SK-N-SH (cell line): ENCODE measurements around the gene DUSP10. TPM values are rescaled to one million over a fixed set of nuclear protein-coding genes. Genes with fewer than 3 reads are reported as not detected.

Experiments
- CTCF ChIA-PET: fragments of 300-600, 350-600 bp; formaldehyde crosslinking; extraction: SDS; loops from one replicate; lab custom pipeline; 2021; lab: Yijun Ruan, JAX
- POLR2A ChIA-PET: fragments of 350-600 bp; sonication (Branson Sonifier 250); formaldehyde crosslinking; extraction: SDS; loops from one replicate; lab custom pipeline; 2020; ENCODE audit warnings: antibody characterized with exemption, inconsistent platforms; lab: Yijun Ruan, JAX
- DNase-seq: peaks from one replicate; pipeline ENCODE4 v3.0.0; 2012
- H2AFZ ChIP-seq: fragments of 200-600 bp; sonication (generic); 2 replicates; pipeline ENCODE4 v1.8.1; 2016; ENCODE audit warnings: antibody characterized with exemption, mild to moderate bottlenecking, low read depth
- H3F3A ChIP-seq: fragments of 200-600 bp; sonication (generic); replicated peaks from 2 replicates; pipeline ENCODE3; 2016; ENCODE audit warnings: antibody characterized with exemption, mild to moderate bottlenecking; ENCODE audit not compliant: insufficient read depth
- H3K27ac ChIP-seq, 2 experiments: fragments of 200-500 bp in 1 of 2; fragments of 200-600 bp in 1 of 2; sonication (Bioruptor generic) in 1 of 2; sonication (generic), shearing (Covaris generic) in 1 of 2; 2 replicates each; pipeline versions ENCODE4 v1.5.1 to v1.6.1; 2014 to 2016; ENCODE audit warnings: low read depth in 2 of 2, inconsistent platforms in 1 of 2, low read length in 1 of 2, mild to moderate bottlenecking in 1 of 2, mixed read lengths in 1 of 2
- H3K27me3 ChIP-seq: fragments of 200-600 bp; sonication (generic), shearing (Covaris generic); 2 replicates; pipeline ENCODE4 v1.6.1; 2016; ENCODE audit warnings: mixed run types; ENCODE audit not compliant: insufficient read depth
- H3K36me3 ChIP-seq, 2 experiments: fragments of 200-500 bp in 1 of 2; fragments of 200-600 bp in 1 of 2; sonication (Bioruptor generic) in 1 of 2; sonication (generic) in 1 of 2; replicated peaks in 1 of 2; 2 replicates each; pipeline versions ENCODE3 to v1.5.1; 2014 to 2016; ENCODE audit warnings: low read length in 1 of 2, mild to moderate bottlenecking in 1 of 2; ENCODE audit not compliant: insufficient read depth in 2 of 2, control insufficient read depth in 1 of 2
- H3K4me1 ChIP-seq, 2 experiments: fragments of 200-500 bp in 1 of 2; fragments of 200-600 bp in 1 of 2; sonication (Bioruptor generic) in 1 of 2; sonication (generic), shearing (Covaris generic) in 1 of 2; 2 replicates each; pipeline versions ENCODE4 v1.5.1 to v1.6.1; 2014 to 2016; ENCODE audit warnings: low read depth in 1 of 2, low read length in 1 of 2, mixed run types in 1 of 2; ENCODE audit not compliant: insufficient read depth in 2 of 2, control insufficient read depth in 1 of 2
- H3K4me2 ChIP-seq: fragments of 200-600 bp; sonication (generic), shearing (Covaris generic); 2 replicates; pipeline ENCODE4 v1.6.1; 2017; ENCODE audit warnings: mixed run types
- H3K4me3 ChIP-seq, 2 experiments: fragments of 200-500 bp in 1 of 2; fragments of 200-600 bp in 1 of 2; sonication (Bioruptor generic) in 1 of 2; sonication (generic), shearing (Covaris generic) in 1 of 2; 2 replicates each; pipeline versions ENCODE4 v1.5.1 to v1.8.1; 2014 to 2016; ENCODE audit warnings: low read depth in 2 of 2, inconsistent platforms in 1 of 2, low read length in 1 of 2, mild to moderate bottlenecking in 1 of 2, mixed read lengths in 1 of 2, moderate library complexity in 1 of 2
- H3K79me2 ChIP-seq: fragments of 200-600 bp; sonication (generic); 2 replicates; pipeline ENCODE4 v1.8.1; 2017; ENCODE audit warnings: mild to moderate bottlenecking; ENCODE audit not compliant: insufficient read depth
- H3K9ac ChIP-seq: fragments of 200-600 bp; sonication (generic); 2 replicates; pipeline ENCODE4 v1.6.1; 2017; ENCODE audit warnings: mixed run types
- H3K9me2 ChIP-seq: fragments of 200-600 bp; sonication (generic); 2 replicates; pipeline ENCODE4 v1.6.1; 2017; ENCODE audit warnings: mixed run types
- H3K9me3 ChIP-seq: fragments of 200-600 bp; sonication (generic); 2 replicates; pipeline ENCODE4 v1.6.1; 2017; ENCODE audit warnings: mixed run types, mild to moderate bottlenecking, moderate library complexity
- H4K20me1 ChIP-seq: fragments of 200-600 bp; sonication (generic); 2 replicates; pipeline ENCODE4 v1.6.1; 2017; ENCODE audit warnings: mild to moderate bottlenecking, mixed run types; ENCODE audit not compliant: insufficient read depth
- CTCF ChIP-seq: fragments of 200-600 bp; sonication (generic); IDR thresholded peaks from 2 replicates; pipeline ENCODE4 v1.6.1; 2017; ENCODE audit warnings: antibody characterized with exemption, mild to moderate bottlenecking, moderate library complexity
- EP300 ChIP-seq, 2 experiments: IDR thresholded peaks; 2 replicates each; pipeline versions ENCODE4 v1.4.0 to v1.6.1; 2012; ENCODE audit warnings: borderline replicate concordance in 1 of 2, low read depth in 1 of 2, low read length in 1 of 2
- GABPA ChIP-seq: IDR thresholded peaks from 2 replicates; pipeline ENCODE4 v1.4.0; 2012; ENCODE audit warnings: low read depth, mild to moderate bottlenecking
- MAX ChIP-seq: IDR thresholded peaks from 2 replicates; pipeline ENCODE4 v1.4.0; 2012; ENCODE audit warnings: low read depth
- MXI1 ChIP-seq: IDR thresholded peaks from 2 replicates; pipeline ENCODE4 v1.6.1; 2012; ENCODE audit warnings: mild to moderate bottlenecking, low read depth, low read length, improper control_type of control experiment
- NRF1 ChIP-seq: IDR thresholded peaks from 2 replicates; pipeline ENCODE4 v1.6.1; 2012; ENCODE audit warnings: low read depth, mild to moderate bottlenecking, low read length
- PBX3 ChIP-seq: IDR thresholded peaks from 2 replicates; pipeline ENCODE4; 2012
- POLR2AphosphoS5 ChIP-seq: IDR thresholded peaks from 2 replicates; pipeline ENCODE4 v1.6.1; 2012; ENCODE audit warnings: low read depth, low read length
- RCOR1 ChIP-seq: fragments of 150-350 bp; IDR thresholded peaks from 2 replicates; pipeline ENCODE4 v1.6.1; 2017; ENCODE audit warnings: antibody characterized with exemption, low read length
- RFX5 ChIP-seq: IDR thresholded peaks from 2 replicates; pipeline ENCODE4 v1.6.1; 2012; ENCODE audit warnings: mild to moderate bottlenecking, improper control_type of control experiment, low read length
- SMC3 ChIP-seq: IDR thresholded peaks from 2 replicates; pipeline ENCODE4 v1.6.1; 2012; ENCODE audit warnings: low read depth, low read length, improper control_type of control experiment
- TCF12 ChIP-seq: IDR thresholded peaks from 2 replicates; pipeline ENCODE4 v1.4.0; 2012
- YY1 ChIP-seq: IDR thresholded peaks from 2 replicates; pipeline ENCODE4 v1.4.0; 2012; ENCODE audit warnings: low read depth, mild to moderate bottlenecking
- ZBTB33 ChIP-seq: IDR thresholded peaks from 2 replicates; pipeline ENCODE4 v1.4.0; 2012; ENCODE audit warnings: low read depth, borderline replicate concordance
- WGBS: methylation state at CpG from one replicate; pipeline ENCODE4 v1.1.6; 2017; ENCODE audit warnings: low lambda C conversion rate; 5-methylcytosine and 5-hydroxymethylcytosine counted together
- polyA plus RNA-seq, 3 experiments: library from polyadenylated mRNA; depleted of rRNA; stranded (reverse); fragments of >200 nt; gene quantifications; 2 replicates each; pipeline ENCODE4 v1.2.3, GENCODE V29; 2012

Gene DUSP10
- polyA plus RNA-seq, 1 of the 3 experiments (the other 2 are of a cell fraction): 6.4 TPM

GRCh38 chr1:221698579-221699349 is 43.1 kb downstream of the DUSP10 start:
- Histone ChIP-seq H3F3A (no peaks in the 10 kb centered on the region), H3K9me2 (no peaks in the 10 kb centered on the region), H3K4me3 (no peak overlapping the region), H3K79me2 (no peaks in the 10 kb centered on the region), H3K4me1 (peaks cover 8 to 10% of the 10 kb centered on the region in 2 experiments; a peak in 2 of 4 replicates), H3K27ac (no peak overlapping the region; a peak in 1 of 4 replicates), H3K36me3 (peaks cover 0 to 21% of the 10 kb centered on the region in 2 experiments), H3K4me2 (no peak overlapping the region), H4K20me1 (no peaks in the 10 kb centered on the region), H2AFZ (no peak overlapping the region), H3K9ac (no peak overlapping the region), H3K9me3 (no peaks in the 10 kb centered on the region), H3K27me3 (no peaks in the 10 kb centered on the region)
- ChIA-PET CTCF (interaction anchor here (1.3 kb wide), 2 partner anchors 9 to 10 kb away, joined by 4 to 5 read pairs; no protein-coding TSS in a partner anchor), POLR2A (no interaction called here)
- no peak for TF ChIP-seq MXI1
- TF ChIP-seq SMC3: no peak
- no peak for TF ChIP-seq EP300 (IDR thresholded peaks at IDR 0.05; ENCODE audit: borderline replicate concordance in 1 of 2, low read depth in 1 of 2, low read length in 1 of 2)
- 98% methylated on average over 4 of the region's 4 CpGs for WGBS
- DNase-seq: no peak

- Histone ChIP-seq H2AFZ (no peak overlapping the region), H3K4me1 (peaks cover 8 to 10% of the 10 kb centered on the region in 2 experiments; a peak in 2 of 4 replicates), H3K4me2 (no peak overlapping the region), H3F3A (no peaks in the 10 kb centered on the region), H3K36me3 (peaks cover 0 to 13% of the 10 kb centered on the region in 2 experiments), H3K79me2 (no peaks in the 10 kb centered on the region), H3K27me3 (no peaks in the 10 kb centered on the region), H3K9me2 (no peaks in the 10 kb centered on the region), H3K9ac (no peak overlapping the region), H3K4me3 (no peak overlapping the region), H4K20me1 (no peaks in the 10 kb centered on the region), H3K9me3 (no peaks in the 10 kb centered on the region), H3K27ac (no peak overlapping the region)
- WGBS: 73% methylated on average over 2 of the region's 3 CpGs
- no peak for TF ChIP-seq GABPA
- POLR2A ChIA-PET: no interaction called here
- DNase-seq: no peak
- CTCF ChIA-PET: interaction anchor here (1.3 kb wide), 1 partner anchor 11 kb away, joined by 4 read pairs; no protein-coding TSS in a partner anchor
These were observed 43.9 kb downstream of the DUSP10 start for GRCh38 chr1:221697923-221698425.

GRCh38 chr1:221696718-221697461 is 45.0 kb downstream of the DUSP10 start:
- peaks cover 8 to 10% of the 10 kb centered on the region in 2 experiments; a peak in 2 of 4 replicates for H3K4me1 ChIP-seq
- no peak overlapping the region for H2AFZ ChIP-seq
- no peak overlapping the region for H3K4me3 ChIP-seq
- H3K9me3 ChIP-seq: no peaks in the 10 kb centered on the region
- H3K4me2 ChIP-seq: no peak overlapping the region
- ChIA-PET POLR2A (no interaction called here), CTCF (no interaction called here)
- H3K27me3 ChIP-seq: no peaks in the 10 kb centered on the region
- peaks cover 0 to 3% of the 10 kb centered on the region in 2 experiments for H3K36me3 ChIP-seq
- no peak overlapping the region for H3K9ac ChIP-seq
- no peak overlapping the region for H3K27ac ChIP-seq
- H3K9me2 ChIP-seq: no peaks in the 10 kb centered on the region
- H3K79me2 ChIP-seq: no peaks in the 10 kb centered on the region
- no peak for DNase-seq
- no peaks in the 10 kb centered on the region for H4K20me1 ChIP-seq
- 92% methylated on average over 3 of the region's 3 CpGs for whole genome bisulfite sequencing
- no peaks in the 10 kb centered on the region for H3F3A ChIP-seq
- TF ChIP-seq TCF12: no peak
- TF ChIP-seq EP300 (IDR thresholded peaks at IDR 0.05; ENCODE audit: borderline replicate concordance in 1 of 2, low read depth in 1 of 2, low read length in 1 of 2): no peak
- no peak for TF ChIP-seq PBX3
- TF ChIP-seq MXI1: no peak
- TF ChIP-seq NRF1: no peak
- no peak for TF ChIP-seq RFX5
- TF ChIP-seq CTCF: no peak
- no peak for TF ChIP-seq YY1
- TF ChIP-seq MAX: no peak
- TF ChIP-seq RCOR1: no peak
- no peak for TF ChIP-seq POLR2AphosphoS5
- no peak for TF ChIP-seq ZBTB33
